Middle frontal gyrus (tissue), 1 donor: ENCODE results near the gene CETN1.

ENCODE experiments used
- DNase-seq: peaks from one replicate; pipeline ENCODE4 v3.0.0-alpha.2; 2015; ENCODE audit warnings: low spot score; ENCODE audit errors: extremely low spot score

Gene CETN1

DNA sequence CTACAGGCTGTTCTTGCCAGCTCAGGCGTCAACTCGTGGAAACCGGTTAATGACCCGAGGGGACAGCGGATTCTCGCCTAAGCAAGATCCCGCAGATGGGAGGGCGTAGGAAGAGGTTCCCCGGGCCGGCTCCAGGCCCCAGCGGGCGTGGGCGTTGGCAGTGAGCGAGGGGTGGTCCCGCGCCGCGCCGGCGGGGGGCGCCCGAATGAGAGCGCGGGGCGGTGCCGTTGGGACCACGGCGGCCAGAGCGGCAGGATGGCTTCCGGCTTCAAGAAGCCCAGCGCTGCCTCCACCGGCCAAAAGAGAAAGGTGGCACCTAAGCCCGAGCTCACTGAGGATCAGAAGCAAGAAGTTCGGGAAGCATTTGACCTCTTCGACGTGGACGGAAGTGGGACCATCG, at the start of gene CETN1:
Gene CETN1 (plus strand): TSS at position 227 of the 400 bp plus-strand sequence. CDS start 29 bp downstream, at position 256.
- no peak for DNase-seq

DNA sequence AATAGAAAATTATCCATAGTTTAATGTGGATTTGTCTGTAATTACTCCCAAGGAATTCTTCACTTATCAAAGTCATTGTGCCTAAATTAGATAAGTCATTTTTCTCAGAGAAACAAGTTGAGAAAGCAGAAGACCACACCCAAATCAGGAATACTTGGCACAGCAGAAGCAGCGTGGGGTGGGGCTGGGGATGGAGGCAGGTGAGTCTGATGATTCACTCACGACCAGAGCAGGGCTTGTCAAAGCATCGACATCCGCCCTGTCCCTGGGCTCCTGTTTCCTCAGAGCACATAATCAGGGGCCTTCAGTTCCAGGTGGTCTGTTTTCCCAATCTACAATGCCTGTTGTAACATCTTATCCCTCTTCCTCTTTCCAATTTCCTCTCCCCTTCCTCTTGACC, 48.2 kb upstream of the CETN1 start:
- DNase-seq = no peak

DNA sequence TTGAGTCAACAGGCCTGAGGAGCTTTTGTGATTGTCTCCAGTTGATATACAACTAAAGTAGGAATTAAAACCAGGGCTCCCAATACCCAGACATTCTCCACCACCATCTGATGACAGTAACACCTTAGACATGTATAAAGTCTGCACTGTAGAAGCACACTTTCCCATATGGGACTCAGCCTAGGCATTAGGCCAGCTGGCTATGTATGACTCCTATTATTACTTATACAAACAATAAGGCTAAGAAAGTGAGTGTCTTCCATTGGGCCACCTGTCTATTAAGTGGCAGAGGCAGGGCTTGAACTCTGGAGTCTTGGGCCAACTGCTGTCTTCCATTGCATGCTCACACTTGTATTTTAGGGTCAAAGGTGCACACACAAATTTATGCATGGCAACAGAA, 47.5 kb upstream of the CETN1 start:
- no peak for DNase-seq

DNA sequence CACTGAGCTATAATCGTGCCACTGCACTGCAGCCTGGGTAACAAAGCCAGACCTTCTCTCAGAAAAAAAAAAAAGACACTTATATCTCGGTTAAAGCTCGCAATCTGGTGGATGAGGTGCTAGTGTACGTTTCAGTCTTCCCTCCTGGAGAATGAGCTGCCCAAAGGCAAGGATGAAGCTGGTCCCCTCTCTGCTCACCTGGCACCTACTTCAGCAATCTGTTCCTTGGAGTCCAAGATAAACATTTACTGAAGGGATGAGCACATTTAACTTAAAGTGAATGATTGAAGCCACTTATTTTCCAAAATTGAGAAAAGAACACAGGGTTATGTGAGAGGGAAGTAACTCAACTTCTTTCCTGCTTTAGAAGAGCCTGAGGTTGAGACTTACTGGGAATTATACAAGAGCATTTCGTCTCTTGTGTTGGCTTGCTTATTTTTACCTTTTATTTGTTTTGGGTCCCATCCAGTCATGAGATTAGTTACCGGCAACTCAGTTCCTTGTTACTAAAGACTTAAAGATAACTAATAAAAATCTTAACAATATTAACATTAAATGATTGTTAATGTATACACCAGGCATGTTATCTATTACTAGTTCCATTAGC, 46.1 kb upstream of the CETN1 start:
- DNase-seq = no peak

DNA sequence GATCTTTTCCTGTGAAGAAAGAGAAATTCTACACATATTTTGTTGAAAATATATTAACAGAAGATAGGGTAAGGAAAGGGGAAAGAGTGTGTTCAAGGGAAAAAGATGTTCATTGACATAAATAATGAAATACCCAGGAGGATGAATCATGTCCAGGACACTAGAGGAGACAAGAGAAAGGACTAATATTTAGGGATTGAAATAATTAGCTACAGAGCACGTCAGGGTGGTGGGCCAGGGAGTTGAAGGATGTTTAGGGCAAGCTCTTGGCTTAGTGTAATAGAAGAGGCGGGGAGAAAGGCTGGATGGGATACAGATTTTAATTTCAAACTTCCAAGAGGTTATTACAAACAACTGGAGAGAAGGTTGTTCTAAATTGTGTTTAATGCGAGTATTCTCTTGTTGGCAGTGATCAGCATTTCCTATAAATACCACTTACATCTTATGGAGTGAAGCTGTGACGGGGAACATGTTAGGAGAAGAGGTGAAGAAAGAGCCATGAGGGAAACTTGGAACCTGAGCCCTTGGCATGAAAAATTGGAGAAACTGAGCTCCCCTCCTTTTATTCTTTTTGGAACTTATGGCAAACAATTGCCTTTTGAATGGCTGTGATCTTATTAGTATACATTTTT, 36.6 kb upstream of the CETN1 start:
- no peak for DNase-seq

DNA sequence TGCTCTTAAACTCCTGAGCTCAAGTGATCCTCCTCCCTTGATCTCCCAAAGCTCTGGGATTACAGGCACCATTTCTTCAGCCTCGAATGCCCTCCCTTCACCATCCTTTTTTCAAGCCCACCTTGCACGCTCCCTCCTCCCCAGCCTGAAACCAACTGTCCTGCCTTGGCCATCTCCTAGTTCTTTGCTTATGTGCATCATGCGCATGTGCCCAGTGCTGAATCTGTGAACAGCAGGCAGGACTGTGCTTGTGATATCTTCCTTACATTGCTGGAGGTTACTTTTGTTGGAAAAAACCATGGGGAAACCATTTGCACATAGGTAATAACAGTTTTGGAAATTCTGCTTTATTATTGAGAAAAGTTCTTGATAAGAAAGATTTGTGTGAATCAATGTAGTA, 30.2 kb upstream of the CETN1 start:
- no peak for DNase-seq

DNA sequence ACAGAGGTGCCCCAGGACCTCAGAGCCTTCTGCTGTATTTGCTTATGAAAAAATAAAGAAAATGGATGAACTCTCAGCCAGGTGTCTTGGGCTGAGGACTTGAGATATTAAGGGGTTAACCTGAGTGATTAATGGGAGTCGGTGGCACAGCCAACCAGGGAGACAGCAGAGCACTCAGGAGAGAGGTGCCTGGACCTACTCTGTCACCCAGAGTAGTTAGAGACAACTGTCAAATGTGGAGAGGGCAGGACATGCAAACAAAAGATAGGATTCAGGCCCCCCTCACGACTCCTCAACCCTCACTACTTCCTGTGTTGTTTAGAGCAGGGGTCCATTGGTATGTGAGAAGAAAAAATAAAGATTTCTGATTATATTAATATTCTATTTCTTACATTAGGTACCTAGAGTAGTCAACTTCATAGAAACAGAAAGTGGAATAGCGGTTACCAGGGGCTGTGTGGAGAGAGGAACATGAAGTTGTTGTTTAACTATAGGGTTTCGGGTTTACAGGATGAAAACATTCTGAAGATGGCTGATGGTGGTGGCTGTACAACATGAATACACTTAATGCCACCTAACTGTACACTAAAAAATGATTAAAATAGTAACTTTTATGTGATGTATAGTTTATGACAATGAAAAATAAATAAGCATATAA, 28.6 kb upstream of the CETN1 start:
- no peak for DNase-seq

DNA sequence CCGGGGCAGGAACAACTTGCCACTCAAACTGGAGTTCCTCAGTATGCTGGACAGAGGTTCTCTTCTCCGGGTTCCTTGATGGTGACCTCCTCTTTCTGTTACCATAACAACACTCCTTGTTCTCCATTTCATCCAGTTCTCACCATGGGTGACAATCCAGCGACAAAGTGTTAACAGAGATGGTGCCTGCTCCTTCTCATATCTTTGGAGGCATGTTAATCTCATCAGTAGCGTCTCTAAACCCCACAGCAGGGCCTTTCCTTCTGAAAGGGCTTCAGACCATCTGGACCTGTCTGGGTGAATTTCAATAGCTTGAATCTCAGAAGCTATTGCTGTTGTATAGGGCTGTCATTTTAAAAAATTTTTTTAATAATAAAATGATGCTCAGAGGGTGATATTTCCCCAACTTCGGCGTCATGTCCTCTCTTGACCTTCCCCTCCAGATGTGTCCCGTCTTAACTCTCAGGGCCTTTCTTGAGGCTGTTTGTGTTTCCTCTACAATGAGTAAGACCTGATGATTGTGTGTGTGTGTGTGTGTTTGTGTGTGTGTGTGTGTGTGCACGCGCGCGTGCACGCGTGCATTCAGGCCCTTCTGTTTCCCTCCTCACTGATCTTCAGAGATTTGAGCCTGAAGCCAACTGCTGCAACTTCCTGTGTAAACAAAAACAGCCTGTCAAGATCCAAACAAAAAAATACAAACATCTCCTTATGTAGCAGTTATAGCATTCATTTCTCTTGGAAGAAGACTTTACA, 24.3 kb upstream of the CETN1 start:
- DNase-seq = no peak

DNA sequence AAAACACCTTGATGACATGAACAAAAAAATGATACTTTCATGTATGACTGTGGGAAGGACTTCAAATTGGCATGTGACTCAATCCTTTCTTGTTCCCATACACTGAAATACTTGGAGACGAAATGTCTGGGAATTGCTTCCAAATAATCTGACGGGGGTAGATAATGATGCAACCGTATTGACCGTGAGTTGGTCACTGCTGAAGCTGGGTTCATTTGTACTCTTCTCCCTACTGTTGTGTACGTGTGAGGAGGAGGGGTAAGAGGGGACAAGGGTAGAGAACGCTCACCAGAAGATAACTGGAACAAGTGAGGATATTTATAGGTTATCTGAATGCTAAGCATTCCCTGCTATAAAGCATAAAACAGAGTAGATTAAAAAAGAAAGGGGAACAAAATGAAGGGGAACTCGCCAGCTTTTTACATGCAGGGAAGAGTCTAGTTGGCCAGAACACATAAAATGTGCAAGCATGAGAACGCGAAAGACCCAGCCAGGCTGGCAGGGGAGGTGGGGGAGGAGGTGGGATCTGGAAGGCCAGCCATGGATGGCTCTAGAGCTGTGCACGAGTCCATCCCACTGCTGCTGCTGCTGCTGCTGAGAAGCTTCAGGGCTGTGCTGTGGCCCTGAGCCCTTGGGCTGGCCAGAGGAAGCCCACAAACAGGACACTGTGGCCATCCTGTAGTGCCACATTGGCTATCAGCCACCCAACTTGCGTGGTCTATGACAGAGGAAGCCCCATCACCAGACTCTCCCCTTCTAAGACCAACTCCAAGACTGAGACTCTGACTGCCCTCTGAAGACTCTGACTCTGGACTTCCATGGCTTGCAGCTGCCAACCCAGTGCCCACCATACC, 15.2 kb upstream of the CETN1 start:
- DNase-seq = no peak

DNA sequence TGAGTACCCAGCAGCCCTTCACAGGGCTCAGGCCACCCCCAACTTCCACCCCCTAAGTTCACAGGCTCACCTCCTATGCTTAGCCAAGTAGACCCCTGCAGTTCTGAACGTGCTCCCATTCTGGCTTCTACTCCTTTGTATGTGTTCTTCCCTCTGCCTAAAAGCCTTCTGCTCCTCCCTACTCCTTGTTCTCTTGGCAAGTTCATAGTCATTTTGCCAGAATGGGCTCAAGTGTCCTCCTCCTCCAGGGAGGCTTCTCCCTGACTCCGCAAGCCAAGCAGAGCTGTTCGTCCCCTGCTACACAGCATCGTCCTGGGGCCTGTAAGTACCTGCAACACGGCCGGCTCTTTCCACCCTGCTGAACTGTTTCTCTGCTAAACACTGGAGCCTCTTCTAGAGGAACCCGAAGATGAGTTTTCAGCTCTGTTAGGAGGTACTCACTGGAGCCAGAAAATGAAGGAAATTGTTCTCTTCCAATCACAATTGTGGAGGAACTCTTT, 14.6 kb upstream of the CETN1 start:
- DNase-seq = no peak

DNA sequence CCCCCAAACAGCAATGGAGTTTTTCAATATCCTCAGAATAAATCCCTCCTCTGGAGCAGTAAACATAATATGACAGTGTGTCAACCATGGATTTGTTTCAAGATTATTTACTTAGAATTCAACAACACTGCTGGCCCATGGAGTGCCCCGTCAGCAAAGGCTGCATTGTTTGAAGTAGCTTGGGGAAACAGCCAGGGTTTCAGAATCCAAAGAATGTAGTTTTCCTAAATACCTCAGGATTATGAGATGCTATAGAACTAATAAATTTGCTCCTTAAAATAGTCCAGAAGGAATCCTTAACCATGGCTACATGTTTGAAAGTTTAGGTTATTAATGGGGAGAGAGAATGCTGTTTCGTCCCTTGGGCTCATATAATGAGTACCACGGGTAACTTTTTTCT, 13.1 kb upstream of the CETN1 start:
- no peak for DNase-seq

DNA sequence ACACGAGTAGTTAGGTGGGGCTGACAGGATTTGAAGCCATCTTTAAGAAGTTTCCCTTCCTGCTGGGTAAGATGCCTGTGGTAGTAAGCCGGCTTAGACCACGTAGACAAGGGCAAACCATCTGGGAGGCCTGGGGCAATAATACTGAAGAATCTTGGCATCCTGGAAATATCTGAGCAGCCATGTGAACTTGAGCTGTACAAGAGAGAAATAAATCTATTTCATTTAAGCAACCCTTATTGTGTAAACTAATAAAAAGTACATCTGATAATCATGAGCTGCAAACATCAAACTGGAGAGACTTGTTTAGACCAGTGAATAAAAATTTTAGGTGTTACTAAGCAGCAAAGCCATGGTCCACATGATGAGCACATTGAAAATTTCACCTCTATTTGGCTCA, 11.4 kb upstream of the CETN1 start:
- no peak for DNase-seq

DNA sequence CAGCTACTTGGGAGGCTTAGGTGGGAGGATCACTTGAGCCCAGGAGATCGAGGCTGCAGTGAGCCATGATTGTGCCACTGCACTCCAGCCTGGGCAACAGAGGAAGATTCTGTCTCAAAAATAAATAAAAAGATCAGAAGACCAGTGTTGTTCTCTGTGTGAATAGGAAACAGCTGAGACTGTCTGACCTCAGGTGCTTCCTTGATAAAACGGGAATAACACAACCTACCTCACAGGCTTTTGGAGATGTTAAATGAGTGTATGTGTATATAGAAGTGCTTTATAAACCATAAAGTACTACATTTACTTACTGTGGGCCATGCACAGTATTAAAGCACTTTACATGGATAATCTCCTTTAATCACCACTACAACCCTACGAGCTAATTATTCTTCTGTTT, 9.9 kb upstream of the CETN1 start:
- no peak for DNase-seq

DNA sequence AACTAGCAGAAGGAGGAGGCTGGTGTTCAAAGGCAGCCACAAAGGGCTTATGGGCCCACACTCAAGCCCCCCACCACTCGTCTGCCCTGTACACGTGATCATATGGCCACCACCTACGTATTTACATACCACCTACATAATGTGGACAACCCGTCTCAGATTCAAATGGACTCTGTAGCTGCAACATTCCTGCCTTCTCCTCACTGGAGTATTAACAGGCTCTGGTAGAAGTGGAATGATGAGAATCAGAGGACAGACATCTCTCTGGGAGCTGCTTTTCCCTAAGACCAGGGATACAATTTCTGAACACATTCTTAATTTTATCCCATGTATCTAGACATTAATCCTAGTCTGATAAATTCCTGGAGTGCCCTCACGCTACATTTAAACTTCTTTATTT, 9.5 kb upstream of the CETN1 start:
- DNase-seq = no peak

DNA sequence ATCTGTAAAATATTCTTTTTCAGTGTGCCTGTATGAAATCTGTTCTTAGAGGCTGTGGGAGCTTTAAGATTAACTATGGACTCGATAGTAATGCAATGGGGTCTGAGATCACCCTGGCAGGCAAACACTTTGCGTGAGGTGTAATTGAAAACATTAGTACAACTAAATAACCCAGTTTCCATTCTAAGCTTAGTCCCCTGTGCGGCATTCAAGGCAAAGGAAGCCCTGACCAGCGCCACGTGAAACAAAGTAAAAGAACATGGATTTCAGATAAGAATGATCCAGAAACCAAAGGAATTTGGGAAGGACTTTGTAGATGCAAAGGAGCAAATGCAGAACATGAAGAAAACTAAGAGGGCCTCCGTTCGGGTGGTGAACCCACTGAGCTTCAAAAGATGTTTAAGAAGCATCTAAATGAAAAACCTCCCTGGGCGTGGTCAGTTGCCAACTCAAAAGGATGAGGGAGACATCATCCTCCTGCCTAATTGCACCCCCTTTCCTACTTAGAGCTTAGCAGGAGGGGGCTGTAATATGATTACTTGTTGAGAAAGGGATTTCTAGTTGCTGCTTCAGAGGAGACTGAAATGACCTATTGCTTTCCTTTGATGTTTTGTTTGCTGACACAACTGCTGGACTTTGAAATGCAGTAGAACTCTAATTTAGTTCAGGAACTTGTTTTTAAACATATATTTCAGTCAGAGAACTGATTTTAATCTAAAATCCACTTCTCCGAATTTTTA, 7.9 kb upstream of the CETN1 start:
- DNase-seq = no peak

DNA sequence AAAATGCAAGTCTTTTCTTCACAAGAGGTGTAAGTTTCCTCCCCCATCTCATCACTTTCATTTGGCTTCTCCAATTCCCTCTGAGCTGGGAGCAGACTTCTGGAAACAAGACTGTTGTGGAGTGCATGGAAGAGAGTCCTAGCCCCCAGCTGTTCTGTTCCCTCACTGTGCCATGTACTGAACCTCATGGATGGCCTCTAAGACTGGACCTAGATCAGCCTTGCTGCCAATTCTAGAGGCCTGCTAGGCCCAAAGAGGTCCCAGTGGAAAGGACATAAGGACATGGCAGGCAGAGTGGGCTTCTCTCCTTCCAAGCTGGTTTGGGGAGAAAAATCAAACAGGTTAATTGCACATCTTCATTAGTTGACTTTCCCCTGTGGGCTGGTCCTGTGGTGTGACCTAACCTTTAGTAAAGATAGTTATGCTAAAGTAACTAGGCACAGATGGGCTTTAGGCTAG, 7.3 kb upstream of the CETN1 start:
- no peak for DNase-seq

DNA sequence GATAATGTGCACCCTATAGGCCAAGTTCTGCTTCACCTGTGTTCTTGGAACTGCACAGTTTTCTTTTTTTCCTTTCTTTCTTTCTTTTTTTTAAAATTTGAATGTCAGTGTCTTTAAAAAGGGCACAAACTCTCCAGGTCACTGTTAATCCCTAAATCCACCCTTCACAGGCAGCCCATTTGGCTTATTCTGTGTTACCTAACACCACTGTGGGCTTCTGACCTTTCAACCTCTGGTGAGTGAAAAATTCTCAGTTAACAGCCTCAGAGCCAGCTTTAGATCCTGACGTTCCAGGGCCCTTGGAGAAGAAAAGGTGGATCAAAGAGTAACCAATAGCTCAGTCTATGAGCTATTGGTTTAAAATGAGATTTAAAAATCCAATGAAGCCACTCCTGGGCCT, 6.8 kb upstream of the CETN1 start:
- DNase-seq = no peak

DNA sequence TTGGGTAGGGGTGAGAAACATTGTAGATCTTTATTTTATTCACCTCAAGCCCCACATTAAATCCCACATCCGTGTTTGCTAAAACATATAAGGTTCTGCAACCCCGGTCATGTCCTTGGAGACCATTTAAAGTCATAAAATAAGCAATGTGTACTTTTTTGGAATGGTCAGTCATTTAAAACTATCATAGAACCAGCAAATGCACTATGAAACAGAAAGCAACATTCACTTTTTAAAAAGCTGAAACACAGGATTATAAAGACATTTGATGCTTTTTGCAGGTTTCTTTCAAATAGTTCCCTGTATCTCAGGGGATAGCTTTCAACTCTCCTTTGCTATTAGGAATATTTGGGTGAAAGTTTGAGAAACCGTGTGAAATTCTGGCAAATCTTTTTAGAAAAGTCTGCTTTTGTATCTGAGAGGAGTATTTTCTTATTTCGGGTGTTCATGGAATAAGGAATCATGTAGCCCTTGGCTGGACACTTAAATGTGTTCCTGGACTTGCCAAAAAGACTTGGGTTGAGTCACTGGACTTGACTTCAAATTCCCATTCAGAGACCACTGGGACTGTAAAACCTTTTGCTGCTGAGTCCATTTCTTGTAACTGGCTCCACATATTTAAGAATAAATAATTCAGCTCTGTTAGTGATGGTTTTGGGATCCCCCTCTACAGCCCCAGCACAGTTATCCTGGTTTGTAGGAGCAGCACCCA, 5.9 kb upstream of the CETN1 start:
- DNase-seq = no peak

DNA sequence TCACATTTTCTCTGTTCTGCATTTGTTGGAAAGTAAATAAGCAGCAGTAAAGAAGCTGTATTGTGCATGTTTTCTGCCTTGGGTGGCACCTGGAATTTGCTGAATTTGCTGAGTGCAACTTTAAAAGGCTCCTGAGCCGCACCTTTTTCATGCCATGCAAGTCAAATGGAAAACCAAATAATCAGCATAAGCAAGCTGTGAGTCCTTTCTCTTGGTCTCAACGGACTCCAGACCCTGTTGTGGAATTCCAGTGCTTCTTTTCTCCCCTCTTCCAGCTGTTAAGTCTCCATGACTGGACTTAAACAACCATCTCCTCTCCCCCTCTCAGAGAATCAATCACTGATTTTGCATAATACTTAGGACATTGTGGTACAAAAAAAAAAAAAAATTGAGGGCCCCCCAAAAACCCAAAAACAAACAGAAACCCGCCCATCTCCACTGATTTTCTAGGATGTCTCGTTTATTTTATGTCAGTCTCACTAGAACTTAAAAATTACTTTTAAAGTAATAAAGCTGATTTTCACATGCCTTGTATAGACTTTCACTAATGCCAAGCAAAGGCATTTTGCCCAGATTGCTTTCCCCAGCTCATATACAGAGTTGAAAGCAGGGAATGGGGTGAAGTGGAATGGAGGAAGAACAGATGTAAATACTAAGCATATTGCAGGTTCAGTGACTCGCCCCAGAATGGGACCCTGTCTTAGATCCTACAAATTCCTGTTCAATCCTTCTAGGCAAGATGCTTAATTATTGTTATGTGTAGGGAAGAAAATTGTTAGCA, 5.1 kb upstream of the CETN1 start:
- DNase-seq = no peak
